GM19193 (cell line): ENCODE data around the gene POLRMT.

ENCODE experiments used
- POLR2A ChIP-seq: IDR thresholded peaks from 4 replicates; pipeline ENCODE4 v1.6.1; 2011; ENCODE audit not compliant: insufficient read depth, insufficient read length; ENCODE audit errors: extremely low read depth

The POLRMT gene

GRCh38 chr19:670609-671075 is 37.3 kb upstream of the POLRMT start:
- no peak for TF ChIP-seq POLR2A

- no peak for TF ChIP-seq POLR2A
Observed at GRCh38 chr19:664913-665443, 31.6 kb upstream of the POLRMT start.

DNA sequence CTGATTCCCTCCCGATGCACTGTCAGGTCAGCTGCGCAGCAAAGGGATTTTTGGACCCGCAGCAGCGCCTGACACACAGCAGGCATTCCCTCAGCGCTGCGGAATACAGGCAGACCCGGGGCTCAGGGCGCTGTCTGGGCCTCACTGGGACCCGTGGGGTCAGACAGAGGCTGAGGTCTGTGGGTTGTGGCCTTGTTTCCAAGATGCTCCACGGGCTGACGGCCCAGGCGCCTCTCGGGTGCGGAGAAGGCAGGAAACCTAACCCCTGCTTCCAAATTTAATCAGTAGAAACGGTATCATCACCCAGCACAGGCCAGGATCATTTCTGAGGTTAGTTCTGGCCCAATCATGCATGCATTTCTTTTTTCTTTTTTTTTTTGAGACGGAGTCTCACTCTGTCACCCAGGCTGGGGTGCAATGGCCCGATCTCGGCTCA is 30.4 kb upstream of the POLRMT start:
- TF ChIP-seq POLR2A: no peak

DNA sequence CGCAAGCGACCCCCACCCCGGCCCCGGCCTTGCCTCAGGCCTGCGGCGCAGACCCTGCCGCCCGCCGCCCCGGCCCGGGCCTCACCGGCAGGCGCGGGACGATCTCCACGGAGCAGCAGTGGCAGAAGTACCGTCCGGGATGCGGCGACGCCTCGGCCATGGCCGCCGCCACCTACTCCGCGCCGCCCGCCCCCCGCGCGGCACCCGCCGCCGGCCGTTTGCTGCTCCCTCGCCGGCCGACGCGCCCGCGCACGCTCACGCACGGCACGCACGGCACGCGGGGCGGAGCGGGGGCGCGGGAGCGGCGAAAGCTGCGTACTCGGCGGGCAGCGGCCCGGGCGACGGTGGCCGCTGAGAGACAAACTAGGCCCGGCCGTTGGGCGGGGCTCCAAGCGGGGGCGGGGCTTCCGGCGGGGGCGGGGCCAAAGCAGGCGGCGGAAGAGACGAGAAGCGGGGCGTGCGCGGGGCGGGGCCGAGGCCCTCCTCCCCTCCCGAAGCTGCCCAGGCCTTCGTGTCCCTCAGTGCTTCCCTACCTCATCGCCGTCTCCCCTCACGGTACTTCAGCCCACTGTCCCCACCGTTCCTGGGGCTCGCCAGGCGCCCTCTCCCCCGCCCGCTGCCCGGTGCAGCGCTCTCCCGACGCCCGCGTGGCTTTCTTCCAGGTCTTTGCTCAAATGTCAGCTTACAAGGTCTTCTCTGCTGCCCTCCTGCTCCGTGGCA is 29.8 kb upstream of the POLRMT start, which contains the start of gene RNF126:
Gene RNF126 (minus strand): TSS at position 253 of the 720 bp plus-strand sequence. CDS start 93 bp downstream, at position 160.
- peak; percentile 81 for TF ChIP-seq POLR2A

DNA sequence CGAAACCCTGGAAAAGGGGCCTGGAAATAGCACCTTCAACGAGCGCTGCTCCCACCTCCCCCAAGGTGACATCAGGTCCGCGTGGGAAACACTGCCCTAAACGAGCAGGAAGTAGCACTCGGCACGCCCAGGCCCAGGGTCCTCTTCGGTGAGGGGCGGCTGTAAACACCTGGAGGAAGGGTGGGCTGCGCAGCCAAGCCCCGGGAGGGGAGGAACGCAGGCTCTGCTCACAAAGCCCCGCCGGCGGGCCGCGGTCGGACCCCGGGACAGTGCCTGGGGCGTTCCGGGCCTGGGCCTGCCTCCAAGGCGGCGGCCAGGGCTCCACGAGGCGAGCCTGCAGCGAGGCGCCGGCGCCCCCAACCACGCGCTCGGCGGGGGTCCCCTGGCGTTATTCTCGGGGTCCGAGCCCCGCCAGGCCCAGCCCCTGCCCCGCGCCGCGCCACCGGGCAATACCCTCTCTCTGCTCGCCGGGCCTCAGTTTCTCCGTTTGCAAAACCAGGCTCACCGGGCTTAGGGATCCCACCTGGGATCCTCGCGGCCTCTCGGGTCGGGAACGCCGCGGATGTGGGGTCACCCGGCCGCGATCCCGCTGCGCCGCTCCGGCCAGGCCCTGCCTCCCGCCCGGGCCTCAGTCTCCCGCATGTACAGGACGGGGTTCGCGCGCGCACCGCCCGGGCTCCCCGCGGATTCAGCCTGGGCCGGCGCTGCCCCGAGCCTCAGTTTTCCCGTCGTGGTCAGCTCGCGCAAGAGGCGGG is 29.0 kb upstream of the POLRMT start:
- peak; percentile 44 for TF ChIP-seq POLR2A

GRCh38 chr19:661427-662196 is 28.3 kb upstream of the POLRMT start:
- TF ChIP-seq POLR2A: peak; percentile 35

DNA sequence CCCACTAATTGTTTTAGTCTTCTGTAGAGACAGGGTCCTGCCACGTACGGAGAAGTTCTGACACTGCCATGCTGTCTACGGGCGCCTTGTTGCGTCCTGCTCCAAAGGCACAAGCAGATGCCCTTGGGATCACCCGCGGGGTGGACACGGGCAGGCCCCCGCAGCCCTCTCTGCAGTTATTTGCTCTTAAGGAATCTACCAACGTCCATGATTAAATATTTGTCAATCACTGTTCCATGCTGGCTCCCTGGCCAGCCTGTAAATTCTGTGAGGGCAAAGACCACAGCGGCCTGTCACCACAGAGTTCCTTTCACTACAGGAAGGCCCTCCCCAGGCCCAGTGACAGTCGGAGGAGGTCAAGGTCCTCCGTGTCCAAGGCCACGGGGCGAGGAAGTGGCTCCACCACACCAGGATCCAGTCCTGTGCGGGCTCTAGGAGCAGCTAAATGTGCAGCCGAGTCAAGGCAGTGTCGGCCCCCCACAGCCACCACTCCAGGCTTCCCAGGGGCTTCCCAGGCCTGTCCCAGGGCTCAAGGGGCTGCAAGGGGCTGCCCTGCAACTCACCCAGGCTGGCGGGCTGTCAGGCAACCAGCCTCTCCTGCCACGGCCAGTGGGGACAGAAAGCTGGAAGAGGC is 27.6 kb upstream of the POLRMT start:
- TF ChIP-seq POLR2A: no peak

DNA sequence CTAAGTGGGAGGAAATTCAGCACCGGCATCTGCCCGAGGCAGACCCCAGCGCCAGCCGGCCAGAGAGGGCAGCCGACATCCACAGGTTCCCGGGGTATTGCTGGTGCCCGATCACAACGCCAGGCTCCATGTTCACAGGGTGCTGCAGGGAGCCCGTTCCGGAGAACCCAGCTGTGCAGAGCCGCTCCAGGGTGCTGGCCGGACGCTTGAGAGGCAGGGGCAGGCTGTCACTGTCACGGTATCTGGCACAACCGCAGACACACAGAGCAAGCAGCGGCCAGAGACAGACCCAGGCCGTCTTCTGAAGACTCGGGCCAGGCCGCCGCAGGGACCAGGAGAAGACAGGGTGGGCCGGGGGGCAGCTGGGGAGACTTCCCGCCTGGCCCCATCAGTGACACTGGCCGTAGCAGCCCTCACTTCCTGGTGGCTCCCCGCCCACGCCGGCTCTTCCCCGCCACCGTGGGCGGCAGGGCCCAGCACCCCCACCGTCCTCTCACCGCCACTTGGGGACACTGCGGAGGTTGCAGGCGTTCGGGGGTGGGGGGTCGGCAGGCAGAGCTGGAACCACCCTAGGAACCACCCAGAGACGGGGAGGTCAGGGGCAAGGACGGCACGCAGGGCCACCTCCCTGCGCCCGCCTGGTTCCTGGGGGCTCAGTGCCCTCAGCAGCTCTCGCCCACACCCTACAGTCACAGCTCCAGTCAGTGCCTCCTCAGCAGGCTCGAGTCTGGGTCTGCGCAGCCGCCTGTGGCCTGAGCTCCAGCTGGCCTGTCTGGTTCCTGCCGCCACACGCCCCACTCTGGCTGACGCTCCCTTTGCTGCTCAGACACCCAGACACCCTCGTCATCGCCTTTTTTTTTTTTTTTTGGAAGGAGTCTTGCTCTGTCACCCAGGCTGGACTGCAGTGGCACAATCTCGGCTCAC is 25.8 kb upstream of the POLRMT start:
- no peak for TF ChIP-seq POLR2A

GRCh38 chr19:658059-658839 is 24.9 kb upstream of the POLRMT start:
- TF ChIP-seq POLR2A: no peak

- TF ChIP-seq POLR2A: no peak
Observed at GRCh38 chr19:657611-658010, 24.3 kb upstream of the POLRMT start.

DNA sequence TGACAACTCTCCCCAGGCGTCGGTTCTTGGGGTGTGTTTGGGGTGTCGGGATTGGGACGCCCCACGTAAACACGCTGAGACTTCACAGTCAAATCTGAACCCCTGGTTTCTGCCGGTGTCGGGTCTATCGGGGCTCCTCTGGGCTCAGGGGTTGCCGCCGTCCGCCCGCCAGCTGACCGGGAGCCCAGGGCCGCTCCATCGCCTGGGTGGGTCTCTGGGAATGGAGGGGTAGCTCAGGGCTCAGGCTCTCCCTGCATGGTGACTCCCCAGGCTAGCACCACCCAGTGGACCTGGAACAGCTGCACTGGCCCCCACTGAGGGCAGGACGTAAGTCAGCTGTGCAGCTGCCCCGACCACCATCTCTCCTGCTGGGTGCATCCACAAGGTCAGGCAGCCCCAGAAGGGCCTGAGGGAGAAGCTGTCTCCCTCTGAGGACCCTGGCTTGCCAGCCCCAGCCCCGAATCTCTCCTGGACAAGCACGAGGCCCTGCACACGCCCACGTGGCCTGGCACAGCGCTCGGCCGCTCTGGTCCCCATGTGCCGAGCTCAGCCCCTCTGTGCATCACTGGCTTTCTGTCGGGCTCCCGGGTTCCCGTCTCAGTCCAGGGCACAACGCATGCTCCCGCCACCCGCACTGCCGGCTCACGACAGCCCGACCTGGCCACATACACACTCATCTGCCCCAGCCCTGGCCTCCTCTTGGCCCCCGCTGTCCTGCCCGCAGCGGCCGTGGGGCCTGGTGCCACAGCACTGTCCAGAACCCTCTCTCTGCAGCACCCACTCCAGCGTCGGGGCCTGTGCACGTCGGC is 23.6 kb upstream of the POLRMT start:
- no peak for TF ChIP-seq POLR2A

GRCh38 chr19:655691-656090 is 22.4 kb upstream of the POLRMT start:
- no peak for TF ChIP-seq POLR2A
